Regular cardiac myocyte (primary cell): ENCODE measurements around the gene DELE1. TPM values are rescaled to one million over a fixed set of nuclear protein-coding genes. Genes with fewer than 3 reads are reported as not detected.

Source experiments
- total RNA-seq: library from RNA; depleted of rRNA; stranded (reverse); fragments of >200 nt; gene quantifications from 2 replicates; pipeline ENCODE4 v1.2.3, GENCODE V29; 2014

Gene DELE1, protein sequence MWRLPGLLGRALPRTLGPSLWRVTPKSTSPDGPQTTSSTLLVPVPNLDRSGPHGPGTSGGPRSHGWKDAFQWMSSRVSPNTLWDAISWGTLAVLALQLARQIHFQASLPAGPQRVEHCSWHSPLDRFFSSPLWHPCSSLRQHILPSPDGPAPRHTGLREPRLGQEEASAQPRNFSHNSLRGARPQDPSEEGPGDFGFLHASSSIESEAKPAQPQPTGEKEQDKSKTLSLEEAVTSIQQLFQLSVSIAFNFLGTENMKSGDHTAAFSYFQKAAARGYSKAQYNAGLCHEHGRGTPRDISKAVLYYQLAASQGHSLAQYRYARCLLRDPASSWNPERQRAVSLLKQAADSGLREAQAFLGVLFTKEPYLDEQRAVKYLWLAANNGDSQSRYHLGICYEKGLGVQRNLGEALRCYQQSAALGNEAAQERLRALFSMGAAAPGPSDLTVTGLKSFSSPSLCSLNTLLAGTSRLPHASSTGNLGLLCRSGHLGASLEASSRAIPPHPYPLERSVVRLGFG
- total RNA-seq: 22.2 and 31.6 TPM in 2 replicates

DNA sequence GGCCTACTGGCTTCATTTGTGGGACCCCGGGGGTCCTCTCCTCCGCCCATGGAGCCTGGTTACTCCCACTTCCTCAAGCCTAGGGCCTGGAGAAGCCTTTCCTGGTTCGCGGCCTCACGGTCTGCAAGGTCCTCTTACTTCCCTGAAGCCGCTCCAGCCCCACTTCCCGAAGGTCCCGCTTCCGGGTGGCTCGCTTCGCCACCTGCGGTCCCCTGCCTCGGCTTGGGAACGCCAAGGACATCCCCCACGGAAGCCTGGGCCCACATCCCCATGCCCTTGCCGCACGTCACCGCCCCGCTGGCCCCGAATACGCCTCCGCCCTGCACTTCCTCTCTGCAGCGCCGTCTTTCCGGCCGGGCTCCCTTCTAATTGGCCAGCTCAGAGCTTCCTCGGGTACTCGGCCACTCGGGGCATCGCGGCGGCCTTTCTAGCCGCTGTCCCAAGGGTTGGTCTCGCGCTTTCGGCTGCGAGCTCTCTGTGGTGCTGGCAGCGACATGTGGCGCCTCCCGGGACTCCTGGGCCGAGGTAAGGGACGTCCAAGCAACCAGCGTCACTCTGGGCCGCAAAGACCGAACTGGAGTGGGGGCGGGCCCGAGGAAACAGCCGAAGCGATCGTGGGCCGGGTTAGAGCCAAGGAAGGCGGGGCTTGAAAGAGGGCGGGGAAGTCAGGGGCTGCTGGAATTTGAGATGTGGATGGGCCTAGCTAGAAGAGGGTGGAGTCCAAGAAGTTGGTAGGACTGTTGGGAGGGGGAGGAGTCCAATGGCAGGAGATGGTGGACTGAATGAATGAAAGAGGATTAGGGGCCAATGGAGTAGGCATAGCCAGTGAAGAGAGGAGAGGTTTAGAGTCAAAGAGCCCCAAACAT is at the start of gene DELE1:
TSS of gene DELE1 (plus strand) at position 424 of the 866 bp plus-strand sequence. CDS start at position 495, 71 bp downstream.

DNA sequence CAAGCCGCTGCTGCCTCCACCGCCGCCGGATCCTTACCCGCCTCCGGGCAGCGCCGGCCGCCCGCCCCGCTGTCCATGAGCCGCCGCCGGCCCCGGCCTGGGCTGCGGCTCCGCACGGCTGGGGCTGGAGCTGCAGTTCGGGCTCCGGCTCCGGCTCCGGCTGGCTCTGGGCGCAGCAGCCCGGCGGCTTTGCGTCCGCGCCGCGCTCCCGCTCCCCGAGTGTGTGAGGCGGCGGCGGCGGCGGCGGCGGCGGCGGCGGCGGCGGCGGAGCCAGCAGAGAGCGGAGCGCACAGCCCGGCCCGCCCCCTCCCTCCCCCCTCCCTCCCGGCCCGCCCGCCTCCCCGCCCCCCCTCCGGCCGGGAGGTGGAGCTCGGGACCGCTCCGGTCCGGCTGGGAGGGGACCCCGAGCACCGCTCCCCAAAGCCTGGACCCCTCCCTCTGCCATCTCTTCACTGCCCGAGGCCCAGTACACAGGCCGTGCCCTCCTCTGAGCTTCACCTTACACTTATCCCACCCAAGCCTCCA is 45.4 kb upstream of the DELE1 start, which contains the start of gene PCDH1:
TSS of gene PCDH1 (minus strand) at position 225 of the 525 bp plus-strand sequence. CDS start at position 77, 148 bp downstream.

DNA sequence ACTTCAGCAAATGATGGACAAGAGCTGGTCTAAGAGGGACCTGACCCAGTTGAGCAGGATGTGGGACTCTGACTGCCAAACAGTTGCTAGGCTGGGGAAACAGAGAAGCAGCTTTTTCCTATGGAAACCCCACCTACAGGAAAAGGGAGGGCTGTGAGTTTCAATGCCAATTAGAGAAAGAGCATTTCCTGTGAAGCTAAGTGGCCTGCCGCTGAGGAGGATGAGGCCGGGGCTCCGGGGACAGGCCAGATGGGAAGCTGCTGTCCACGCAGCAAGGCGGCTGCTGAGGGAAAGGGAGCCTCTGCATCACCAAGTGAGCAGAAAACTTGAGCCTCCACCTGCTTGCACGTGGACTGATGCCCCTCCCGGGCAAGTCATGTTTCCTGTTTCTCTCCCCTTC is 34.4 kb downstream of the DELE1 start, which contains the start of gene PCDH12:
TSS of gene PCDH12 (minus strand) at position 90 of the 400 bp plus-strand sequence. CDS start 351 bp downstream, outside the sequence.

DNA sequence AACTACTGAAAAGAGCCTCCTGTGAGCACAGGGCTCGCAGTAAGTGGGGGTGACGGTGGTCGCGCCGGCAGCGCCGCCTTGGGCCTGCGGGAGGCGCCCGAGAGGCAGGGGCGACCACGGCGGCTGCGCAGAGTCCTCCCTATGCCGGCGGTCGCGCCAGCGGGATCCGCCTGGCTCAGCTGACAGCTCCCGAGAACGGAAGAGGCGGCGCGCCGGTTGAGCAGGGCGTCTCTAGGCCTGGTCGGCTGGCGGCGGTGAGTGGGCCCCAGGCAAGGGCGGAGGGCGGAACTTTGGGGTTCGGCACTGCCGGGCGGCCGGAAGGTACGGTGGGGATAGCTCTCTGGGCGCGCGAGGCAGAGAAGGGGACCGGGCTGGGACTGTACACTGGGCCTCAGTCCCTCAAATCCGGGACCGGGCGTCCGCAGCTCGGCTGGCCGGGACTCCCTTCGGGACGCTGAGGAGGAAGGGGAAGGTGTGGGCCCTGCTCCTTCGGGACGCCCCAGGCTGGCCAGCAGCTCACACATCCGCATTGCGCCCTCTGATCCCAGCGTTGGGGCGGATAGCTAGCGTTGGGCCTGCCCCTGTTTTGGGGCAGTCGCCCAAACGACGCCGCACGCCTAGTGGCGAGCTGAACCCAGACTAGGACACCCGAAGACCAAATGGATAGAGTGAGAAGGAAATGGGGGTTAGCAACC is 45.4 kb downstream of the DELE1 start, which contains the start of gene RNF14:
TSS of gene RNF14 (plus strand) at position 192 of the 695 bp plus-strand sequence. CDS start 4,484 bp downstream, outside the sequence.

Other genes starting within 250 kb of the DELE1 start
- gene ARAP3, start 241.6 kb upstream of the DELE1 start, total RNA-seq: 6.5 and 8.8 TPM in 2 replicates
- 0.77 and 2.3 TPM in 2 replicates for gene PCDH1, start 45.5 kb upstream of the DELE1 start, total RNA-seq
- 0.56 and 0.77 TPM in 2 replicates for gene PCDH12, start 34.3 kb downstream of the DELE1 start, total RNA-seq
- gene RNF14, start 45.2 kb downstream of the DELE1 start, total RNA-seq: 78.8 and 92.5 TPM in 2 replicates
- 43.7 and 84.6 TPM in 2 replicates for gene GNPDA1, start 89.2 kb downstream of the DELE1 start, total RNA-seq
- gene NDFIP1, start 184.9 kb downstream of the DELE1 start, total RNA-seq: 105 and 118 TPM in 2 replicates